NCI-H226 (cell line): Measurements from ENCODE around the gene ITM2C.

Experiments used
- DNase-seq: peaks from one replicate; pipeline ENCODE4 v3.0.0-alpha.2; 2015

ITM2C gene

GRCh38 chr2:230874456-230874855, 9.7 kb downstream of the ITM2C start:
- DNase-seq: no peak

- no peak for DNase-seq
These were observed 10.1 kb downstream of the ITM2C start for GRCh38 chr2:230874876-230875275.

- DNase-seq: no peak
These were observed 10.9 kb downstream of the ITM2C start for GRCh38 chr2:230875347-230876315.

- DNase-seq: no peak
These were observed 12.5 kb downstream of the ITM2C start for GRCh38 chr2:230877116-230877758.

GRCh38 chr2:230877759-230878598, 13.2 kb downstream of the ITM2C start:
- no peak for DNase-seq

- DNase-seq: no peak
These were observed 14.0 kb downstream of the ITM2C start for GRCh38 chr2:230878599-230879188.

GRCh38 chr2:230879271-230879882, 14.6 kb downstream of the ITM2C start:
- DNase-seq: no peak

- no peak for DNase-seq
These were observed 15.1 kb downstream of the ITM2C start for GRCh38 chr2:230879891-230880290.

GRCh38 chr2:230881840-230882239, 17.1 kb downstream of the ITM2C start:
- no peak for DNase-seq

- DNase-seq: no peak
These were observed 20.9 kb downstream of the ITM2C start for GRCh38 chr2:230885463-230886130.

GRCh38 chr2:230886206-230886605, 21.5 kb downstream of the ITM2C start:
- no peak for DNase-seq

- DNase-seq: no peak
These were observed 21.9 kb downstream of the ITM2C start for GRCh38 chr2:230886671-230887071.

- no peak for DNase-seq
These were observed 22.6 kb downstream of the ITM2C start for GRCh38 chr2:230887342-230887741.

GRCh38 chr2:230888824-230889400, 24.2 kb downstream of the ITM2C start:
- no peak for DNase-seq

- no peak for DNase-seq
These were observed 25.3 kb downstream of the ITM2C start for GRCh38 chr2:230889911-230890601.

- DNase-seq: no peak
These were observed 25.9 kb downstream of the ITM2C start for GRCh38 chr2:230890646-230891045.

GRCh38 chr2:230891064-230891463, 26.3 kb downstream of the ITM2C start:
- peak; percentile 7 for DNase-seq

GRCh38 chr2:230891509-230891908, 26.8 kb downstream of the ITM2C start:
- no peak for DNase-seq

- DNase-seq: no peak
These were observed 28.6 kb downstream of the ITM2C start for GRCh38 chr2:230893338-230893737.
